Astrocyte of the cerebellum (primary cell): ENCODE measurements around the gene STXBP4.

Source experiments
- DNase-seq: peaks from one replicate; pipeline ENCODE4 v3.0.0-alpha.2; 2011; ENCODE audit warnings: low read depth
- H3K4me3 ChIP-seq: 2 replicates; pipeline ENCODE4 v1.5.1; 2011; ENCODE audit warnings: mild to moderate bottlenecking, low read depth, low read length, moderate library complexity
- in situ Hi-C: cut with HindIII; loops from 2 replicates; pipeline ENCODE4 v1.10.0; 2017; ENCODE audit warnings: low sequenced_read_pairs
- TF ChIP-seq, protein P1 (sequence below): IDR thresholded peaks from 2 replicates; pipeline ENCODE4 v1.5.1; 2012; ENCODE audit warnings: low read length, low read depth, moderate library complexity, mild to moderate bottlenecking; ENCODE audit errors: missing control alignments

STXBP4 gene

DNA sequence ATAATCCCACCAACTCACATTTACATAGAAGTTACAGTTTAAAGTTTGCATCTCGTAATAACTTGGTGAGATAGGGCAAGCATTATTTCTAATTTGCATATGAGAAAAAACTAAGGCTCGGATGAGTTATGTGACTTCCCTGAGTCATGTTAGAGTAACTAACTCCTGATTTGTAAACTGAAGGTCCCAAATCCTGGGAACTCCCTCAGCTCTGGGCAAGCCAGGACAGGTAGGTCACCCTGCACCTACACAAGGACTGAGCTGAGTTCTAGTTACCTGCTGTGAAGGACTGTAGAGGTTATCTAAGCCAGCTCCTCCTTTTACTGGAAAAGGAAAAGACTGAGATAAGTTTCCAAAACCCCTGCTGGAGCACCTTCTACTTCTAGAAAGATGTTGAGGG lies 204.0 kb downstream of the STXBP4 start:
- H3K4me3 ChIP-seq, result no peak overlapping the region
- TF ChIP-seq, protein P1, sequence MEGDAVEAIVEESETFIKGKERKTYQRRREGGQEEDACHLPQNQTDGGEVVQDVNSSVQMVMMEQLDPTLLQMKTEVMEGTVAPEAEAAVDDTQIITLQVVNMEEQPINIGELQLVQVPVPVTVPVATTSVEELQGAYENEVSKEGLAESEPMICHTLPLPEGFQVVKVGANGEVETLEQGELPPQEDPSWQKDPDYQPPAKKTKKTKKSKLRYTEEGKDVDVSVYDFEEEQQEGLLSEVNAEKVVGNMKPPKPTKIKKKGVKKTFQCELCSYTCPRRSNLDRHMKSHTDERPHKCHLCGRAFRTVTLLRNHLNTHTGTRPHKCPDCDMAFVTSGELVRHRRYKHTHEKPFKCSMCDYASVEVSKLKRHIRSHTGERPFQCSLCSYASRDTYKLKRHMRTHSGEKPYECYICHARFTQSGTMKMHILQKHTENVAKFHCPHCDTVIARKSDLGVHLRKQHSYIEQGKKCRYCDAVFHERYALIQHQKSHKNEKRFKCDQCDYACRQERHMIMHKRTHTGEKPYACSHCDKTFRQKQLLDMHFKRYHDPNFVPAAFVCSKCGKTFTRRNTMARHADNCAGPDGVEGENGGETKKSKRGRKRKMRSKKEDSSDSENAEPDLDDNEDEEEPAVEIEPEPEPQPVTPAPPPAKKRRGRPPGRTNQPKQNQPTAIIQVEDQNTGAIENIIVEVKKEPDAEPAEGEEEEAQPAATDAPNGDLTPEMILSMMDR, result no peak
- DNase-seq, result no peak
- in situ Hi-C loops, result no loop called here

DNA sequence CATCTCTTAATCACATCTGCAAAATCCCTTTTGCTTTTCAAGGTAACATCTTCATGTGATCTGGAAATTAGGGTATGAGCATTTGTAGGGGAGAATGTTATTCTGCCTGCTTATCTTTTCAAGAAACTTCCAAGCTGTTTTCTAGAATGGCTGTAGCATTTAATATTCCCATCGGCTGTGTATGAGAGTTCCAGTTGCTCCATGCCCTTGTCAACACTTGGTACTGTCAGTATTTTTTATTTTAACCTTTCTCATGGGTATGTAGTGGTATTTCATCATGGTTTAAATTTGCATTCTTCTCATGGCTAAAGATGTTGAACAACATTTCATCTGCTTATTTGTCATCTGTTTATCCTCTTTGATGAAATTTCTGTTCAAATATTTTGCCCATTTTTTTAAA lies 205.6 kb downstream of the STXBP4 start:
- in situ Hi-C loops, result no loop called here
- no peak for DNase-seq
- TF ChIP-seq, protein P1, result no peak
- no peak overlapping the region for H3K4me3 ChIP-seq

DNA sequence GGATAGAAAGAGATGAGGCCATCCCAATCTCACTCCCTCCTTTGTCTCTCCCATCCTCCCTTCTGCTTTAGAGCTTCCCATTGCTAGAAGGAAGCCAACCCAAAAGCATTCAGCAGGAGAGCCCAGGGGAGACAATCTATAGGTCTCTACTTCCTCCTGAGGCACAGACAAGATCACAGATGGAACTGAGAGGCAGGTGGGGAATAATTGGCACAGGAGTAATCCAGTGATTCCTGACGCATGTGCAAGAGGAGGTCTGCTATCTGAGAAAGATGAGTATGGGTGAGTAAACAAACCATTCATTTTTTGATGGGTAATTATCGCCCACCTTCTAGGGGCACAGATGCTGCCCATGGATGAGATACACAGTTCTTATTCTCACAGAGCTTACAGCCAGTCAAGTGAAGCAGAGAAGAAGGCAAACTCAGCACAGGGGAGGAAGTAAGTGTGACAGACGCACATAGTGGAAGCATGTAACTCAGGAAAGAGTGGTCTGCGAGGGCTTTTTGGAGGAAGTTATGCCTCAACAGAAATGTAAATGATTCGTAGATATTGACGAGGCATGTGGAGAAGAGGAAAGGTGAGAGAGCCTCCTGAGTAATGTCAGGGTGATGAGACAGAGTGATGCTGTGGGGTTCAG lies 207.3 kb downstream of the STXBP4 start:
- no peak for DNase-seq
- in situ Hi-C loops, result no loop called here
- TF ChIP-seq, protein P1, result no peak

DNA sequence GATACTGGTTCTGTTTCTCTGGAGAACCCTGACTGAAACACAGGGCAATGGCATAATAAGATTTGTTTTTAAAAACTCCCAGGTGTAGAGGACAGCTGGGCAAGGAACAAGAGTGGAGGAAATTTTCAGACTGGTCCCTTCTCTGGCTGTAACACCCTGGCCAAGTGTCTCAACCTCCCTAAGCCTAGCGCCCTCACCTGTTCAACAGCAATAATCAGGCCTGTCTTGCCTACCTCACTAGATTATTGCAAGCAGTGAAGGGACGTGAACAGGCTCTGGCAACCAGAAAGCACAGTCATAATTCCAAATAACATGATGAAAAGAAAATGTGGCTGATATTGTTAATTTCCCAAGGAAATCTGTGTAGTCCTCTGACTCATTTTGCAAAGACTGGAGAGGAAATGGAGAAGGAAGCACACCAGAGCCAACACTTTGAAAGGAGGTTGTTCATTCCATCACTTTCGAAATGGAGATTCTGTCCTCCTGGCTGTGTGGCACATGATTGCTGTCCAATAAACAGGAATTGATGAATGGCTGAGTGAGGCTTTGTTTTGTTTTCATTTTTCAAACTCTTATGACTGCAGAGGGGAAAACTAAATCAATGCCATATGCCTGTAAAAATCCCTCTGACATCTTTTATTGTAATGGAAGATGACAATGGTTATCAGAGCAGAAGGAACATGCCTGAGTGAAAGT lies 208.7 kb downstream of the STXBP4 start:
- TF ChIP-seq, protein P1, result no peak
- no peak for DNase-seq

More for the DNA sequence above, 207.3 kb downstream of the STXBP4 start:
- no peak overlapping the region for H3K4me3 ChIP-seq

DNA sequence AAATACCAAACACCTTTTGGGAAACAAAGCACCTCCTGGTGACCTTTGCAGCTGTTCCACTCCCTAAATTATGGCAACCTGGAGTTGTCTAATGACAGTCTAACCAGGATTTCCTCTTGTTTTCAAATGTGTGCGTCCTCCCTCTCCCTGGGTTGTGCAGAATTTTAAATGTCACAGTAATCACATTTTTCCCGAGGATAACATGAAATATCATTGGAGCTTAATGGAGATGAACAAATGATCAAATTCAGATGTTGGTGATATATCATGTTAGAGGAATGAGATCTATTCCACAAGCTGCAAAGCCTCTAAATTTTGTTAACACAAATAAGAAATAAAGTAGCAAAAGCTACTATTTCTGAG lies 209.3 kb downstream of the STXBP4 start:
- DNase-seq, result no peak
- H3K4me3 ChIP-seq, result no peak overlapping the region
- TF ChIP-seq, protein P1, result no peak
- in situ Hi-C loops, result no loop called here

More for the DNA sequence above, 208.7 kb downstream of the STXBP4 start:
- in situ Hi-C loops, result no loop called here
- no peak overlapping the region for H3K4me3 ChIP-seq

DNA sequence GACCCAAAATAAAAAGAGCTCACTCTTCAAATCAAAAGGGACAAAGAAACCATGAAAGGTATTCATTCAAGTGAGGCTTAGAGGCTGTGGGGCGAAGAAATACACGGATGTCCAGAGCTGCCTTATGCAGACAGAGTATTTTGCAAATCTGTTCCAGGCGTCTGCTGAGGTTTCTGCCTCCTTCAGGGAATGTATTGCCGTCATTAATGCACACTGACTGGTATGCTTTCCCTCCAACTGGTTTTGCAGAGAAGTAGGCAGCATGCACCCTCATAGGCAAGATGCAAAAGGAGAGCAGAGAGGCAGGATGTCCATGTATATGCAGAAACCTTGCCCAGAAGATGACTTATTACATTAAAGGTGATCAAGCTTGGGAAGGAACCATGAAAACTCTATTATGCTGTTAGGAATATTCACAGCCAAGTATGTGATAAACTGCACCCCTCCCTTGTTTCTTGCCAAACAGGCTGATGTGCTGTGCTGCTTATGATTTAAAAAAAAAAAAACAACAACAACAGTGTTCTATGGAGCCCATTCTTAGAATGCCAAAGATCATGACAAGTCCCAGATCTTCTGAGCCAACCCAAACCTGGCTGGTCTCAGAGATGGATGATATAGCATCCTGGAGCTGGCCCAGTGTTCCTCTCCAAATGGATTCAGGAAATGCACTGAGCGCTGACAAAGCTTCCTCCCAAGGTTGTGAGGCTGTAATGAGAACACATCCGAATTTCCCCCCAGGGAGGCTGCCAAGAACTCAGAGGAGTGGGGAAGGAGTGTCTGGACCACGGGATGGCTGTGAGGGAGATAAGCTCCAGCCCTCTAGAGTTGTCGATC lies 218.6 kb downstream of the STXBP4 start:
- H3K4me3 ChIP-seq, result no peak overlapping the region
- DNase-seq, result no peak
- TF ChIP-seq, protein P1, result no peak
- in situ Hi-C loops, result no loop called here
